Pulmonary artery endothelial cell (primary cell): ENCODE measurements around the gene IRS4. TPM values are rescaled to one million over a fixed set of nuclear protein-coding genes. Genes with fewer than 3 reads are reported as not detected.

Source experiments
- DNase-seq: peaks from one replicate; pipeline ENCODE4 v3.0.0-alpha.2; 2011; ENCODE audit warnings: low read depth, low spot score
- total RNA-seq: library from RNA; depleted of rRNA; stranded (reverse); fragments of >200 nt; gene quantifications from 2 replicates; pipeline ENCODE4 v1.2.3, GENCODE V29; 2014

The IRS4 gene
- total RNA-seq, result not detected in 2 replicates

DNA sequence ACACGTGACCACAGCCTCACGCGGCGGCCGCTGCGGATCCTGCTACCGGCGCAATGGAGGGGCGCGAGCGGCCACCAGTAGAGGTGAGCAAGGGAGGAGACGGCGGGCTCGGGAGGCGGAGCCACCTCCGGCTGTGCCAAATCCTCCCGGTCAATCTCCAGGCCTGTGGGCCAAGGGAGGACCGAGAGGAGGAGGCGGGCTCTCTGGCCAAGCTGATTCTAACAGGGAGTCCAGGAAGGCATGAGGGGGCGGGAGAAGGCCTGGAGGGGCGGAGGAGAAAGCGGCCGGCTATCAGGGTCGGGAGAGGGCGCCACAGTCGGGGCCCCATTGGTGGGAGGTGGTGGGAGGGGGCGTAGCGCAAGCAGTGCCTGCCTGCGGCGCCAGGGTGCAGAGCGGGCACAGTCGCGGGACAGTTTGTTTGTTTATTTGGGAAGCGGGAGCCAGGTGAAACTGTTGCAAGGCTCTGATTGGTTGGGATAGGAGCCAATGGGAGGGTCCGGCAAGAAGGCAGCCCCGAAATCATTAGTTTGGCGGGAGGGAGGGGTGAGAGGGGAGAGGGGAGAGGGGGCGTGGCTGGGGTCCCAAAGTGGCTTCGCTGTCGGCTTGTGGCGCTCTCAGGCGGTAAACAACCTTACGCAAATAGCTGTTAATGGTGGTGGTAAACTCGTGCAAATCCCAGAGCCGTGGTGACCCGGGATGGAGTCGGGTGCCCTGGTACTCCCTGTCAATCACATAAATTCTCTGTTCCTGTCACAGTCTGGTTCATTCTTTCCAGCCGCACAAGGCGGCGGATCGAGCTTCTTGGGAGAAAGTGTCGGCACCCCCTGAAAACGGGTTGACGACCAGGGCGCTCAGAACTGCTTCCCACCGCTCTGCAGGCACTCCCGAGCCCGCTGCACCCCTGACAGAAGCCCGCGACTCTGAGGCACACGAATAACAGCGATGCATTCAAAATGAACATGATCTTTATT, at the start of gene IRS4:
TSS of gene IRS4 (minus strand) at position 55 of the 971 bp plus-strand sequence.
- no peak for DNase-seq

DNA sequence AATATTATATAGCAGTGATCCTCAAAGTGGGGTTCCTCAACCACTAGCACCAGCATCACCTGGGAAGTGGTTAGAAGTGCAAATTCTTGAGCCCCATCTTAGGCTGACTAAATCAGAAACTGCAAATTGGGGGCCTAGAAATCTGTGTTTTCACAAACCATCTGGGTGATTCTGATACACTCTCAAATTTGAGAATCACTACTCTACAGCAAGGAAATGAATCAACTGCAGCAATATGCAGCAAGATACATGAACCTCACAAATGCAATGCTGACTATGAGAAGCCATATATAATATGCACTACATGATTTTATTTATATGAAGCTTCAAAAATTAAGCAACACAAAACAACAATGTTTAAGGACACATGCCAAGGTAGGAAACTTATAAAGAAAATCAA, 36.2 kb upstream of the IRS4 start:
- no peak for DNase-seq

DNA sequence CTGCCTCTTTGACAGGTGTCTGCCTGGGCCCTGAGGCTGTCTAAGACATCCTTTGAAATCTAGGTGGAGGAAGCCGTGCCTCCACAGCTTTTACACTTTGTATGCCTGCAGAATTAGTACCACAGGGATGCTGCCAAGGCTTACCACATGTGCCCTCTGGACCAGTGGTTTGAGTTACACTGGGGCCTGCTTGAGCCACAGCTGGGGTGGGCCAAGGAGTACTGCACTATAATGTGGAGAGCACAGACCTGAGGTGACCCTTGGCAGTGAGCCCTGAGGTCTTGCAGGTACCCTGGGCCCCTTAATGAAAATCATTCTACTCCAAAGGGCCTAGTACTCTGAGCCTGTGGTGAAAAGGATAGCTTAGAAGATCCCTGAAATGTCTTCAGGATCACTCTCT, 27.2 kb upstream of the IRS4 start:
- no peak for DNase-seq

DNA sequence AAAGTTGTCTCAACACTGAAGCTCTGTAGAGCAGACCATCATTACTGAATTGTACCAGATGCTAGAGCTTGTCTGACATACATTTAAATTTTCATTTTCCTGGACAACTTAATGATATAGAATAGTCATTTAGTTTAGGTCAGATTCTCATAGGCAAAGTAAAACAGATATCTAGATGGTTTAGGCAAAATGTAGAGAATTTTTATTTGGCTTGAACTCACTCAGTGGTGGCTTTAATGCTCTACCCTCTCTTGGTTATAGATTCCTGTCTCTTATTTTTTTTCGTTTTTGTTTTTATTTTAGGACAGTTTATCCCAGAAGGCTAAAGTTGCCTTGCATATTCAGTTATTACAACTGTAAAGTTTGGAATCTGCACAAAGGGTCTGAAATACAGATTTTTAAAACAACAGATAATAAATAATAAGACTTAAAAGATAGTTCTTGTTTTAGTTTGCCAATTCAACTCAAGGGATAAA, 4.0 kb upstream of the IRS4 start:
- no peak for DNase-seq

DNA sequence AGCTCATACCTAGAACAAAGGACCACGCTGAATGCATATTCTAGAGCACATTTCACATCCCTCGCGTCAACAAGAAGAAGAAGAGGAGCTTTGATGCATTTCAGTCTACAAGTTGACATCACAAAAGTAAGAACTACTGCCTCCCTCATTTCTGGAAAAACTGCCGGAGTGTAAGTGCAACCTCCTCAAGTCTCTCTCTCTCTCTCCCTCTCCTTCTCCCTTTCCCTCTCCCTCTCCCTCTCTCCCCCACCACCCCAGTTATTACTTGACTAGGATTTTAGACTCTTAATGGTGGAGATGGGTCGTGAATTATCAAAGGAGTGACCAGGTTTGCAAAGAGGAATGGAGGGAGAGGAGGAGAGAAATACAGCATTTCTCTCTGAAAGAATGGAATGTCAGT, 1.4 kb upstream of the IRS4 start:
- no peak for DNase-seq

DNA sequence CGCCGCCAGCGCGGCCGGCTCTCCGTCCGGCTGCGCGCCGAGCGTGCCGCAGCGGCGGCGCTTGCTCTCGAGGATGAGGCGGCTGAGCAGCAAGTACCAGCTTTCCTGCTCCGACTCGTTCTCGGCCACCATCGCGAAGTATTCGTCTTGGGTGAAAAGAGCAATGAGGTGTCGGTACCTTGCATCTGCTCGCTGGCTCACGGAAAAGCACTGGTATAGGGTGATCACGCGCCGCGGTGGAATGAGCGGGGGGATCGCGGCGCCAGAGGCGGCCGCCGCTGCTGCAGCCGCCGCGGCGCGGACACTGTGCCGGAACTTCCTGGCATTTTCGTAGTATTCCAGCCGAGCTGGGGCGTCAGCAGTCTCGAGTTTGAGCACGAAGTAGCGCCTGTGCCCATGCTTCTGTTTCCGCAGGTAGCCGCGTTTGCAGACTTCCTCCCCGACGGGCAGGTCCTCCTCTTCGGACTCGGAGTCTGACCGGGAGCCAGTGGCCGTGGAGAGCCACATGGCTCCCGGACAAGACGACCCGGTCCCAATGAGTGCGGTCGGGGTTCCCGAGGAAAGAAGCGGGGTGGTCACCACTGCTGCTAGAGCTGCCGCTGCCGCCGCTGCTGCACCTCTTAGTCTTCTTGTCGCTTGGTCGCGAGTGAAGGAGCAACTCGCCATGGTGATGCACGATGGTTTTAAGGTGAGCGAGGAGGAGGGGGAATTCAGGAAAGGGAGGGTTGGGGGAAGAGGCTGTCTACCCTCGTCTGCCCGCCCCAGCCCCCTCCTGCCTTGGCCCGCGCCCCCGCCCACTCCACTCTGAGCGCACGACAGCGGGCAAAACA, 469 bp downstream of the IRS4 start:
- no peak for DNase-seq

DNA sequence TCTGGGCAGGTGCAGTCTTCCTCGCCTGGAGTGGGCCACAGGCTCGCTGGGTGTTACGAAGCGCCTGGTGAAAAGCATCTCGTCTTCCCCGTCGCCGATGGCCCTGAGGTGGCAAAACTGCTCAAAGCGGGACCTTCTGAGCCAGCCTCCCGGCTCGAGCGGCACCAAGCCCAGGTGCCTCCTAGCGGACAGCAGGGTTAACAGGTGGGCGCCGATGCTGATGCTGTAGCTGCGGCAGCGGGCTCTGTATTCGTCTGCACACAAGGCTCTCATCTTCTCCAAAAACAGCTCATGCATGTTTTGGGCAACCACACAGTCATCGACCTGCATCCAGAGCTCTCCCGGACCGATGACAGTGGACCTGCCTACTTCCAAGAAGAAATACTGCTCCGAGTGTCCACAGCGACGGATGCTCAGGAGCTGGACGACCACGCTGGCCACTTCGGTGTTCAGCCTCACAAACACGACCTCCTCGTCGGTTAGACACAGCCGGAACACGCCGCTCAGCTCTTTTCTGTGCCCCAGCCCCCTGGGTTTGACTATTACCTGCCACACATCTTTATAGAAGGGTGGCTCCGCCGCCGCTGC, 1.2 kb downstream of the IRS4 start:
- no peak for DNase-seq

DNA sequence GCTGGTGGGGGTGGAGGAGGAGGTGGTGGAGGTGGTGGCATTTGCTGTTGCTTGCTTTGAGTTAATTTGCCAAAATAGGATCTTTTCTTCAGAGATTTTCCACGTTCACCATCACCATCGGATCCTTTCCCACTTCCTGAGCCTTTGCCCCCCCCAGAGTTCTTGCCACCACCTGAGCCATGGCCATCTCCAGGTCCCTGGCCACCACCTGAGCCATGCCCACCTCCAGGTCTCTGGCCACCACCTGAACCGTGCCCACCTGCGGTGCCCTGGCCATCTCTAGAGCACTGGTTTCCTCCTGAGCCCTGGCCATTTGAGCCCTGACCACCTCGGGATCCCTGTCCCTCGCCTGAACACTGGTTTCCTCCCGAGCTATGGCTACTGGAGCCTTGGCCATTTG, 1.9 kb downstream of the IRS4 start:
- DNase-seq, result no peak

DNA sequence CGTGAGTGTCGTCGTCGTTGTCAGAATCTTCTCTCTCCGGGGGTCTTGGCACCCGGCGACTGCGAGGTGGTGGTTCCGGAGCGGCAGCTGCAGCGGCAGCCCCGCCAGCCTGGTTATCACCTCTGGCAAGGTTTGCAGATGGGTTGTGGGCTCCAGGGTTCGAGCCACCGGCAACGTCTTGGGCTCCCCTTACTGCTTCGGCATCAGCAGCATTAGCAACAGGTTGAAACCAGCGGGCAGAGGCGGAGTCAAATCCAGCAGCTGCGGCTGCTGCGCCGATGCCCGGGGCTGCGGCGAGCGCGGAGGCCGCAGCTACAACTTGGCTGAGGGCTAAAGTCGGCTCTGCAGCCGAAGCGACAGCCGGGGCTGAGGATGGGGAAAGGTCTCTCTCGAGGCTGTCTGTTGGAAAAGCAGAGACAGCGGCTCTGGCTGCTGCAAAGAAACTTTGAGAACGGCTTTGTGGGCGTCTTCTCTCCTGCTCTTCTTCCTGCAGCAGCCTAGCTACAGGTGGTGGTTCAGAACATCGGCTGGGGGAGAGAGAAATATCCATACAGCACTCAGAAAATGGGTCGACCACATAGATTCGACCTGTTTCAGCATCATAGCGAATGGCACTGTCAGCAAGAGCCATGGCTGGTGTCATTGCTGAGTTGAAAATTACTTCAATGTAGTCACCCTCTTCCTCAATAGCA, 3.6 kb downstream of the IRS4 start:
- DNase-seq, result no peak

DNA sequence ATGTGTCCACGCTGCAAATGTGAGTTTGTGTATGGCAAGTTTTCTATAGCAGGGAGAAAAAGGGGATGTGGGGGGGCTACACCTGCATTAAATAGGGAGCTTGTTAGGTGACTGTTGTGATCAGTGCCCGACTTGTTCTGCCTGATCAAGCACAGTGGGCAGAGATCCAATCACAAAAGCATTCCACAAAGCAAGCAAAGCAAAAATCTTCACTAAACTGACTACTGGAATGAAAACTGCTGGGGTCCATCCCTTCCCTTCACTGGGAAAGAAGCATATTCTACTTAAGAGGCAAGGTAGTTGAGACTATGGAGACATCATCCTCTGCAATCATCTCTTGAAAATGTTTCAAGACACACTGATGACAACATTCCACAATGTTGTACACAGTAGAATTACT, 5.2 kb downstream of the IRS4 start:
- no peak for DNase-seq

DNA sequence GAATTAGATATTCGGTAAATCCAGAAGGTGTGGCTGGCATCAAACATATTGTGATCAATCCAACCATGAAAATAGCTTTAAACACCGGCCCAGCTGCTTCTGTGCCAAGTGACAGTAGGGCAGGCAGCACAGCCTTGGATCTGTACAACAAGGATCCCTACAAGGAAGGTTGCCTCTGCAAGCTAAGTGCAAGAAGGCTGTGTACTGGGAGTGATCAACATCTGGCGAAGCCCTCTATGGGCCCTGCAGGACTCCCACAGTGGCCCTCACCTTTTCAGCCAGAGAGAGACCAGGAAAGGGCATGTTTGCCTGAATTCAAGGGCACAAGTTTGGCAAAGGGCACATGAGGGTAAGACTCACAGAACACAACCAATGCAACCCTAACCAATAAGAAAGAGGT, 9.6 kb downstream of the IRS4 start:
- DNase-seq, result no peak

DNA sequence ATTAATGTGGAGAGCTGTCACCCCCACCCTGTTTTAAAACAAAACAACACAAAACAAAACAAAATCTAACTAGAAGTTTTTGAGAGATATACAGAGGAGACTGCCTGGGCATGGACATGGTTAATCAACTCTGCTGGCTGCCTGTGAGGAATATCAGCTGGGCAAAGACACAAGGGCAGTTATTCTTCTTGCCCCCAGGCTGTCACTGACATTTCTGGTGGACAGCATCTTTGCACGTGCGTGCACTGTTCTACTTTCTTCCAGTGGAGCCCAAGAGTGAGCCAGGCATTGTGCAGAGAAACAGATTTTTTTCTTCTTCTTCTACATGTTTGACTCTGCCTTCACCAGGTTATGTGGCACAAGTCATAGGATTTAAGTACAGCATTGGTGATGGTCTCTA, 13.8 kb downstream of the IRS4 start:
- no peak for DNase-seq

DNA sequence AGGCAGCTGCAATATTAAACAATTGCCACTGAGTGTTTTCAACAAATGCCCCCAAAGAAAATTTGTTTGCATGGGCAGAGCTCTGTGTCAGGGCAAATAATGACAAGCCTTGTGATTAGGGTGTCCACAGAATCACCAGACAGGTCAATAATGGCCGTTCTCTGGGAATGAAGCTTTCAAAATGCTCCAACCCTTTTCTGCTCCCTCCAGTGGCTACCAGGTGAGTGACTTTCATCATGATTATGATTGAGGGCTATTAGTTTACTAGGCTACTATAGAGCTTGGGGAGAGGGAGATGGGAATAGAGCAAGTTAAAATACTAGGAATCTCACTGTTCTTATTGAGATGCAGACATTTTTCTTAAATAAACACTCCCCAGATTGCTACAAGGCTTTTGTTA, 23.5 kb downstream of the IRS4 start:
- no peak for DNase-seq

DNA sequence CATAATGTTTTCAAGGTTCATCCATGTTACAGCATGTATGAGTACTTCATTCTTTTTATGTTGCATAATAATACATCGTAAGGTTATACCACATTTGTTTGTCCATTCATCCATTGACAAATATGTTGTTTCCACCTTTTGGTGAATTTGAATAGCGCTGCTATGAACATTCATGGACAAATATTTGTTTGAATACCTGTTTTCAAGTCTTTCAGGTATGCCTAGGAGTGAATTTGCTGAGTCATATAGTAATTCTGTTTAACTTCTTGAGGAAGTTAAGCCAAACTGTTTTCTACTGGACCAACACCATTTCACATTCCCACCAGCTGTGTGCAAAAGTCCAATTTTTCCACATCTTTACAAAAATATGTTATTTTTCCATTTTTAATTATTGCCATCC, 31.5 kb downstream of the IRS4 start:
- DNase-seq, result no peak

DNA sequence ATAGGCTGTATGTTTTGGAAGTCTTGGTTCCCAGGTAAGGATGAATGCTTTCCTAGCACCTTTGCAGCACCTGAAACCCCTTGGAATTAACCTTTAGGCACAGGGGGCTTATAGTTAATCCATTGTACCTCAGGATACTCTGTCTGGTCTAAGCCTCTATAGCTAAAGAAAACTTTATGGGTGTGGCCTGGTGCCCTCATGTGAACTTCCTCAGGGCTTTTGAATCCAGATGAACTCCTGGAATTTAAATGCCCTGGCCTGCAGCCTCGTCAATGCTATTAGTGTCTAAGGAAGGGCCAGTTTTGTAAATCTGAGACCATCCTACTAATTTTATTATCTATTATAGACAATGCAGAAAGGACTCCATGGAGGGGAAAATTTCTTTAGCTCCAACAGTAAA, 33.8 kb downstream of the IRS4 start:
- DNase-seq, result no peak

DNA sequence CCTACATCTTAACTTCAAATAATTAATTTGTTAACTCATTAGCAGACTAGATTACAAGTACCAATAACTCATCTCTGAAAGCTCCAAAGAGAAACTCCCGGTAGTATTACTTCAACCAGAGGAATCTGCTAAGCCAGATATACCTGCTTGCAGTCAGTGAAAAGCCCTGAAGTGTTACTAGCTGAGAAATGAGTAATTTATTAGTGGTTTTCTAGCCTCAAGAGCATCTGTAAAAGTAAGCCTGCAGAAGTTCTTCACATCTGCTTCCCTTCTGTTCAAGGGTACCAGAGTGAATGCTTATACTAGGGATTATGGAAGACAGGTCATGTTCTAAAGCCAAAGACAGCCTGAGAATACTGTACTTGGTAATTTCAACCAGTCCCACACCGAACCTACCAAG, 34.7 kb downstream of the IRS4 start:
- no peak for DNase-seq

DNA sequence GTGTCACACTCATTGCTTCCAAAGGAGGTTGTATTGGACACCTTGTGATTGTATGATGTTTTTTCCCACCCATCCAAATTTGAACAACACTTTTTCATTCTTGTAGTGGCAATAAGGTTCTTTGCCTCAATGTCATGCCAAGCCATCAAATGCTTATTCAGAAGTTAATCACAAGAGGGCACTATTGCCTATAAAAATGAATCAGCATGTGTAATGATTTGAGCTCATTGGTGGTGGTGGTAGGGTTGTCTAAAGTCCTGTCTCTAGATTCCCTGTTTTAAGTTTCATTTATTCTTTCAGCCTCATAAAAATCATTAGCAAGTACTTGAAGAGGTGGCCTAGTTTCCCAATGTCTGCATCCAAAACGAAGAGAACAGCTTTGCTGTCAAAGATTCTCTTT, 37.0 kb downstream of the IRS4 start:
- peak; percentile 0 for DNase-seq

DNA sequence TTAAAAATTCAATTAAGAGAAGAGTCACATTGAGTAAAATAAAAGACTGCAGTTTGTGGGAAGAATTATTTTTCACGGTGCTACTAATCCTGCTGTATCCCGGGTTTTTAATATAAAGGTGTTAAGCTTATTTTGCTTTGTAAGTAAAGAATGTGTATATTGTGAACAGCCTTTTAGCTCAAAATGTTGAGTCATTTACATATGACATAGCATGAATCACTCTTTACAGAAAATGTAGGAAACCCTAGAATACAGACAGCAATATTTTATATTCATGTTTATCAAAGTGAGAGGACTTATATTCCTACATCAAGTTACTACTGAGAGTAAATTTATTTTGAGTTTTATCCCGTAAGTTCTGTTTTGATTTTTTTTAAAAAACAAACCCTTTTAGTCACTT, 39.7 kb downstream of the IRS4 start:
- DNase-seq, result no peak
